BLaER1 treated with 17β-estradiol and CSF1 and Interleukin-3, amounts not matched to agents 10 nM and 100 nM (cell line): ENCODE measurements around the gene UVRAG.
A peak's percentile ranks its signal among the peaks of the same experiment; 100 is the strongest.

Experiments used
- H3K27ac ChIP-seq, 11 experiments: shearing (Covaris generic); formaldehyde crosslinking; 2 replicates each; pipeline ENCODE4 v1.8.1; 2022
- H3K27me3 ChIP-seq, 11 experiments: shearing (Covaris generic); formaldehyde crosslinking; 2 replicates each; pipeline ENCODE4 v1.8.1; 2022
- H3K36me3 ChIP-seq, 11 experiments: shearing (Covaris generic); formaldehyde crosslinking; 2 replicates each; pipeline ENCODE4 v1.8.1; 2022
- H3K4me1 ChIP-seq, 10 experiments: shearing (Covaris generic); formaldehyde crosslinking; 2 replicates each; pipeline ENCODE4 v1.8.1; 2022
- H3K4me2 ChIP-seq, 11 experiments: shearing (Covaris generic); formaldehyde crosslinking; 2 replicates each; pipeline ENCODE4 v1.8.1; 2022
- H3K4me3 ChIP-seq, 10 experiments: shearing (Covaris generic); formaldehyde crosslinking; 2 replicates each; pipeline ENCODE4 v1.8.1; 2022
- H3K9ac ChIP-seq, 11 experiments: shearing (Covaris generic); formaldehyde crosslinking; 2 replicates each; pipeline ENCODE4 v1.8.1; 2022
- H3K9me3 ChIP-seq, 11 experiments: shearing (Covaris generic); formaldehyde crosslinking; replicated peaks in 1 of 11; 2 replicates each; pipeline ENCODE4 v1.8.1; 2022
- H4K20me1 ChIP-seq, 11 experiments: shearing (Covaris generic); formaldehyde crosslinking; 2 replicates each; pipeline ENCODE4 v1.8.1; 2022
- Cebpa-rat ChIP-seq, 11 experiments: shearing (Covaris generic); IDR thresholded peaks; 2 replicates each; pipeline ENCODE4 v1.8.1; 2022

The UVRAG gene

GRCh38 chr11:76095891-76096290, 280.9 kb downstream of the UVRAG start:
- Histone ChIP-seq H3K9me3 (peaks cover 0 to 16% (median 7%) of the 10 kb centered on the region in 11 experiments; a peak in 15 of 22 replicates), H4K20me1 (peaks cover 0 to 6% (median 0%) of the 10 kb centered on the region in 11 experiments; a peak in 2 of 22 replicates), H3K4me1 (no peaks in the 10 kb centered on the region), H3K4me3 (no peak overlapping the region), H3K4me2 (no peak overlapping the region), H3K36me3 (peaks cover 0 to 25% (median 8%) of the 10 kb centered on the region in 11 experiments; a peak in 7 of 22 replicates), H3K9ac (no peak overlapping the region), H3K27me3 (no peaks in the 10 kb centered on the region), H3K27ac (no peak overlapping the region)
- no peak for TF ChIP-seq Cebpa-rat (IDR thresholded peaks at IDR 0.05)

DNA sequence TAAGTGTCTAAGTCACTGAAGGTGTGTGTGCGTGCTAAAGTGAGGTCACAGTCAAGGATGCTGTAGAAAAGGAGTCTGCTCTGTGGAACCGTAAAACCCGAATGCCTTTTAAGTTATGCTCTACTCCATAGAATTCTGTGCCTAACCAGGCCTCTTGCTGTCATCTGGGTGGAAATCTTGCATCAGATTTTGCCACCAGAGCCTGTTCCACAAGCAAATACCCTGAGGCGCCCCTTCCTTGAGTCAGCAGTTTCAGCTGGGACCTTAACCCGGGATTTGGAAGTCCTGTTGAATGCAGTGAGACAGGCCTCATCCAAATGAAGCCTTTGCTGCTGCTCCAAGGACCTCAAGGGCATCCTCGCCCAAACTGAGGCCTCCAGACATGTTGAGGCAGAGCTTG, 281.5 kb downstream of the UVRAG start:
- no peaks in the 10 kb centered on the region for H3K27me3 ChIP-seq
- H3K36me3 ChIP-seq, result peaks cover 0 to 22% (median 8%) of the 10 kb centered on the region in 11 experiments; a peak in 8 of 22 replicates
- H4K20me1 ChIP-seq, result peaks cover 0 to 6% (median 0%) of the 10 kb centered on the region in 11 experiments; a peak in 2 of 22 replicates
- H3K4me1 ChIP-seq, result no peaks in the 10 kb centered on the region
- H3K27ac ChIP-seq, result no peak overlapping the region
- H3K9me3 ChIP-seq, result peaks cover 0 to 11% (median 4%) of the 10 kb centered on the region in 11 experiments; a peak in 9 of 22 replicates
- TF ChIP-seq Cebpa-rat (IDR thresholded peaks at IDR 0.05), result no peak
- H3K4me3 ChIP-seq, result no peak overlapping the region
- H3K9ac ChIP-seq, result no peak overlapping the region
- H3K4me2 ChIP-seq, result no peak overlapping the region

GRCh38 chr11:76102802-76103201, 287.8 kb downstream of the UVRAG start:
- peaks cover 0 to 32% (median 12%) of the 10 kb centered on the region in 11 experiments; a peak in 11 of 22 replicates for H3K36me3 ChIP-seq
- peaks cover 0 to 15% (median 7%) of the 10 kb centered on the region in 11 experiments; a peak in 9 of 22 replicates for H3K9me3 ChIP-seq
- H4K20me1 ChIP-seq, result peaks cover 0 to 9% (median 0%) of the 10 kb centered on the region in 11 experiments; a peak in 1 of 22 replicates

GRCh38 chr11:76103460-76103859, 288.4 kb downstream of the UVRAG start:
- TF ChIP-seq Cebpa-rat (IDR thresholded peaks at IDR 0.05), result no peak
- H3K9me3 ChIP-seq, result peaks cover 0 to 15% (median 7%) of the 10 kb centered on the region in 11 experiments; a peak in 9 of 22 replicates
- no peak overlapping the region for H3K4me2 ChIP-seq
- H3K4me3 ChIP-seq, result no peak overlapping the region
- H3K9ac ChIP-seq, result no peak overlapping the region
- peaks cover 0 to 9% (median 0%) of the 10 kb centered on the region in 11 experiments; a peak in 1 of 22 replicates for H4K20me1 ChIP-seq
- no peaks in the 10 kb centered on the region for H3K27me3 ChIP-seq
- peaks cover 0 to 32% (median 12%) of the 10 kb centered on the region in 11 experiments; a peak in 11 of 22 replicates for H3K36me3 ChIP-seq
- no peaks in the 10 kb centered on the region for H3K4me1 ChIP-seq
- H3K27ac ChIP-seq, result no peak overlapping the region

More at GRCh38 chr11:76102802-76103201, 287.8 kb downstream of the UVRAG start:
- no peak for TF ChIP-seq Cebpa-rat (IDR thresholded peaks at IDR 0.05)
- no peaks in the 10 kb centered on the region for H3K4me1 ChIP-seq
- H3K4me2 ChIP-seq, result no peak overlapping the region
- H3K4me3 ChIP-seq, result no peak overlapping the region
- no peaks in the 10 kb centered on the region for H3K27me3 ChIP-seq
- no peak overlapping the region for H3K27ac ChIP-seq
- no peak overlapping the region for H3K9ac ChIP-seq

DNA sequence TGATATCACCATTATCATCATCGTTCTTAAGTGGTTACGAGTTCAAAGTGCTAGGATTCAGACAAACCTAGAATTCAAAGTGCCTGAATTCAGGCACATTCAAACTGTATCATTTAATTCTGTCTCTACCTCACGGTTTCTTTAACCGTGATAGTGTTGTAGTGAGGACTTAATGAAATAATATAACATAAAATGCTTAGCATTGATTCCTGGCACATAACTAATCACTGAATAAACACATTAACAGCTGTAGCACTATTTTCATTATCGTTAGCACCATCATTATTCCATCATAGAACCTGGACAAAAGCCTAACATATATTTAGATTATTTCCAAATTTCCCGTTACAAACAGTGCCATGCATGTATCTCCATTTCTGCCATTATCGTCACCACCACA, 289.3 kb downstream of the UVRAG start:
- no peak for TF ChIP-seq Cebpa-rat (IDR thresholded peaks at IDR 0.05)
- no peak overlapping the region for H3K4me3 ChIP-seq
- H3K36me3 ChIP-seq, result peaks cover 0 to 24% (median 7%) of the 10 kb centered on the region in 11 experiments; a peak in 10 of 22 replicates
- H3K4me2 ChIP-seq, result no peak overlapping the region
- H3K4me1 ChIP-seq, result no peaks in the 10 kb centered on the region
- H3K27ac ChIP-seq, result no peak overlapping the region
- H4K20me1 ChIP-seq, result 0 out of 22 replicates have a peak, but pooled peaks cover 0 to 9% (median 0%) of the 10 kb centered on the region in 11 experiments
- no peaks in the 10 kb centered on the region for H3K27me3 ChIP-seq
- peaks cover 0 to 15% (median 7%) of the 10 kb centered on the region in 11 experiments; a peak in 9 of 22 replicates for H3K9me3 ChIP-seq
- no peak overlapping the region for H3K9ac ChIP-seq

DNA sequence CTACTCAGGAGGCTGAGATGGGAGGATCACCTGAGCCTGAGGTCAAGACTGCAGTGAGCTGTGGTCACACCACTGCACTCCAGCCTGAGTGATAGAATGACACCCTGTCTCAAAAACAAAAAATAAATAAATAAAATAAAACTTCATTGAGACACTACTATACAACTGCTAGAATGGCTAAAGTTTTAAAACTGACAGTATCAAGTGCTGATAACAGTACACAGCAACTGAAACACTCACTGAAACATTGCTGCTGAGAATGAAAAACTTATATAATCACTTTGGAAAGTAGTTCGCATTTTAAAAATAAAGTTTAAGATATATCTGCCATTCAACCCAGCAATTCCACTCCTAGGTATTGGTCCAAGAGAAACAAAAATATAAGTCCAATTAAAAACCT, 290.6 kb downstream of the UVRAG start:
- H3K27ac ChIP-seq, result no peak overlapping the region
- no peak for TF ChIP-seq Cebpa-rat (IDR thresholded peaks at IDR 0.05)
- H3K36me3 ChIP-seq, result peaks cover 0 to 19% (median 7%) of the 10 kb centered on the region in 11 experiments; a peak in 13 of 22 replicates
- no peak overlapping the region for H3K9ac ChIP-seq
- 0 out of 22 replicates have a peak, but pooled peaks cover 0 to 9% (median 0%) of the 10 kb centered on the region in 11 experiments for H4K20me1 ChIP-seq
- H3K4me1 ChIP-seq, result no peaks in the 10 kb centered on the region
- no peaks in the 10 kb centered on the region for H3K27me3 ChIP-seq
- H3K9me3 ChIP-seq, result peaks cover 0 to 13% (median 7%) of the 10 kb centered on the region in 11 experiments; a peak in 9 of 22 replicates
- H3K4me3 ChIP-seq, result no peak overlapping the region
- H3K4me2 ChIP-seq, result no peak overlapping the region

DNA sequence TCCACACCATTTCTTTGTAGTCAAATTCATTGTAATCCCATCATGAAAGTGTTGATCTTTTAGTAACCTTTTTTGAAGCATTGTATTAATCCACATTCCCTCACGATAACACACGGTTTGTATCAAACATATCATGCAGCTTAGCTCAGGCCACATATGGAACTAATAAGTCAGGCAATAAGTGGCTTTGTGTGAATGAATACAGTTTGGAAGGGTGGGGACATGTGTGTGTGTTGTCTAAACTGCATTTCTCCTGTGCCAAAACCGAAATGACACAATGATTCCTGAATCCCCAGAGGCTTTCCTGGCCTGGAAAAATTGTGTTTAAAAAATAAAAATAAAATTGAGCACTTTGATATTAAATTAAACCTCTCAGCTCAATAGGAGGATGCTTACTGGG, 293.0 kb downstream of the UVRAG start:
- Histone ChIP-seq H3K9ac (no peak overlapping the region), H3K4me2 (no peak overlapping the region), H3K4me3 (no peak overlapping the region), H3K36me3 (peaks cover 0 to 33% (median 10%) of the 10 kb centered on the region in 11 experiments; a peak in 15 of 22 replicates), H3K4me1 (no peaks in the 10 kb centered on the region), H4K20me1 (0 out of 22 replicates have a peak, but pooled peaks cover 0 to under 1% (median 0%) of the 10 kb centered on the region in 11 experiments), H3K27ac (no peak overlapping the region), H3K9me3 (peaks cover 7 to 25% (median 15%) of the 10 kb centered on the region in 11 experiments; a peak in 18 of 22 replicates), H3K27me3 (no peaks in the 10 kb centered on the region)
- no peak for TF ChIP-seq Cebpa-rat (IDR thresholded peaks at IDR 0.05)

DNA sequence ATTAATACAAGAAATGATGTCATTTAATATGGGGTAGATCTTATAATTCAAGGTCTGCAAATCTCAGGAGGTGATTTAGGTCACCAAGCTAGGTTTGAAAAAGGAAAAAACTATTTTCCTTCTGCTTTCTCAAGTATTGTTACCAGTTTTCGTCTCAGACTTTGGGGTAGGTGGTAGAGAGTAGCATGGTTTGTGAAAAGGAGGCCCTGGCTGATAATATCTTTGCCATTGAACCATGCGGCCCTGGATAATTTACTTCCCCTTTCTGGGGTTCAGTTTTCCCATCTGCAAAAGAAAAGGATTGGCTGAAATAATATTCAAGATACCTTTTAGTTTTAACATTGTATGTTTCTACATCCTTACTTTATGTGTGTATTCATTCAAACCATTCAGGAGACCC, 299.2 kb downstream of the UVRAG start:
- Histone ChIP-seq H3K4me2 (peak overlapping the region in 6 of 11 experiments; percentile 0 to 31 (median 13); a peak in 7 of 22 replicates), H3K4me3 (no peak overlapping the region), H3K36me3 (peaks cover 12 to 47% (median 27%) of the 10 kb centered on the region in 11 experiments; a peak in 20 of 22 replicates), H4K20me1 (no peaks in the 10 kb centered on the region), H3K9me3 (peaks cover 0 to 18% (median 10%) of the 10 kb centered on the region in 11 experiments; a peak in 14 of 22 replicates), H3K27ac (no peak overlapping the region), H3K27me3 (no peaks in the 10 kb centered on the region), H3K9ac (no peak overlapping the region), H3K4me1 (peaks cover 5 to 45% (median 21%) of the 10 kb centered on the region in 10 experiments)
- no peak for TF ChIP-seq Cebpa-rat (IDR thresholded peaks at IDR 0.05)

DNA sequence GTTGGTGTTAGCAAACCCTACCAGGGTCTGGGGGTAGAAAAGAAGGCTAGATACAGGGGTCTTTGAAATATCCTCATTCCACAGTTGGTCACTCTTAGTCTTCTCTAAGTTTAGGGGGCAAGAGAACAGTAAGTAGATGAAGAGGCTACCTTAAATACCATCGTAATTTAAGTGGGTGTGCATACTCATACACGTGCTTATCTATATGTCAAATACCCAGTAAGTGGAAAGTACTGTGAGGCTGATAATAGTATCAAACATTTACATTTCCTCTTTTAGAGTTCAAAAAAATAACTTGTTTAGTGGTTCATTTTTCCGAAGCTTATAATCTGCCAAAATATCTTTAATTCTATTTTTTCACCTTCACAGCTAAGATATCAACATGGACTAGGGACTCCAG, 300.5 kb downstream of the UVRAG start:
- no peak overlapping the region for H3K4me3 ChIP-seq
- H3K9me3 ChIP-seq, result peaks cover 0 to 18% (median 10%) of the 10 kb centered on the region in 11 experiments; a peak in 14 of 22 replicates
- H3K9ac ChIP-seq, result no peak overlapping the region
- no peaks in the 10 kb centered on the region for H3K27me3 ChIP-seq
- no peak for TF ChIP-seq Cebpa-rat (IDR thresholded peaks at IDR 0.05)
- H4K20me1 ChIP-seq, result no peaks in the 10 kb centered on the region
- peaks cover 12 to 47% (median 27%) of the 10 kb centered on the region in 11 experiments; a peak in 20 of 22 replicates for H3K36me3 ChIP-seq
- no peak overlapping the region for H3K27ac ChIP-seq
- peaks cover 18 to 58% (median 34%) of the 10 kb centered on the region in 10 experiments for H3K4me1 ChIP-seq
- H3K4me2 ChIP-seq, result peak overlapping the region in 1 of 11 experiments; percentile 31; a peak in 1 of 22 replicates
